NCI-H226 (cell line): ENCODE results near the gene DMXL2.

Experiments used
- DNase-seq: peaks from one replicate; pipeline ENCODE4 v3.0.0-alpha.2; 2015

DMXL2 gene

GRCh38 chr15:51403946-51404695 is 218.4 kb downstream of the DMXL2 start:
- DNase-seq: no peak

- peak; percentile 27 for DNase-seq
Observed at GRCh38 chr15:51403072-51403878, 219.3 kb downstream of the DMXL2 start.

GRCh38 chr15:51401872-51402517 is 220.6 kb downstream of the DMXL2 start:
- DNase-seq: no peak

- DNase-seq: peak; percentile 70
Observed at GRCh38 chr15:51401051-51401780, 221.4 kb downstream of the DMXL2 start.

GRCh38 chr15:51398626-51399025 is 223.9 kb downstream of the DMXL2 start:
- no peak for DNase-seq
